ENCODE results near the gene WDPCP. TPM values are rescaled to one million over a fixed set of nuclear protein-coding genes. Genes with fewer than 3 reads are reported as not detected.
"Not testable (repeated sequence)": the region's sequence is repeated elsewhere in the genome, so short reads cannot be mapped to it uniquely, and the experiment has no call there.

Gene WDPCP
- total RNA-seq, 1 donor from 2014 or later = 11.8 TPM

DNA sequence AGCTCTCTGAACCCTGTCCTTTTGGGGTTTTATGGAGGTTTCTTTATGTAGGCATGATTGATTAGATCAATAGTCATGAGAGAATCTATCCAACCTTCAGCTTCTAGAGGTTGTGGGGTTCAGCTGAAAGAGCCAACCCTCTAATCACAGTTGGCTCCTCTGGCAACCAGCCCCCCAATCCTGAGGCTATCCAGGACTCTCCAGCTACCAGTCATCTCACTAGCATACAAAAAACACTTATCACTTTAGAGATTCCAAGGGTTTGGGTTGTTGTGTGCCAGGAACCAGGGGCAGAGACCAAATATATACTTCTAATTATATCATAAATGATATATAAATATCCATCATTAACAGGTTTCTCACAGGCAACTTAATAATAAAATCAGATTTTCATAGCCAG lies 11.7 kb downstream of the WDPCP start:
- H3K36me3 Mint-ChIP-seq = no peaks in the 10 kb centered on the region
- no peak overlapping the region for H3K4me3 Mint-ChIP-seq
- no peak for TF ChIP-seq CTCF (conservative IDR thresholded peaks at IDR 0.05)
- H3K27ac Mint-ChIP-seq = no peak overlapping the region
- no peaks in the 10 kb centered on the region for H3K4me1 Mint-ChIP-seq (ENCODE audit: unreplicated experiment)
- no peaks in the 10 kb centered on the region for H3K9me3 Mint-ChIP-seq
- DNase-seq (ENCODE audit: extremely low spot score, unreplicated experiment) = no peak
- H3K27me3 Mint-ChIP-seq = no peaks in the 10 kb centered on the region

DNA sequence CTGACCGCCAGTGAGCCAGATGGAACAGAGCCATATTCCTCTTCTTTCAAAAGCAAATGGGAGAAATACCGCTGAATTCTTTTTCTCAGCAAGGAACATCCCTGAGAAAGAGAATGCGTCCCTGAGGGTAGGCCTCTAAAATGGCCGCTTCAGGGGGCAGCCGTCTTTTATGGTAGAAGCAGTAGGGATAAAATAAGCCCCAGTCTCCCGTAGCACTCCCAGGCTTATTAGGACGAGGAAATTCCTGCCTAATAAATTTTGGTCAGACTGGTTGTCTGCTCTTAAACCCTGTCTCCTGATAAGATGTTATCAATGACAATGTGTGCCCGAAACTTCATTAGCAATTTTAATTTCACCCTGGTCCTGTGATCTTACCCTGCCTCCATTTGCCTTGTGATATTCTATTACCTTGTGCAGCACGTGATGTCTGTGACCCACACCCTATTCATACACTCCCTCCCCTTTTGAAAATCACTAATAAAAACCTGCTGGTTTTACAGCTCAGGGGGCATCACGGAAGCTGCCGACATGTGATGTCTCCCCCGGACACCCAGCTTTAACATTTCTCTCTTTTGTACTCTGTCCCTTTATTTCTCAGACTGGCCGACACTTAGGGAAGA lies 14.4 kb downstream of the WDPCP start:
- not testable (repeated sequence) for DNase-seq (ENCODE audit: extremely low spot score, unreplicated experiment); H3K4me1 Mint-ChIP-seq (ENCODE audit: unreplicated experiment); H3K36me3 Mint-ChIP-seq; H3K4me3 Mint-ChIP-seq; H3K27ac Mint-ChIP-seq; H3K27me3 Mint-ChIP-seq; H3K9me3 Mint-ChIP-seq

DNA sequence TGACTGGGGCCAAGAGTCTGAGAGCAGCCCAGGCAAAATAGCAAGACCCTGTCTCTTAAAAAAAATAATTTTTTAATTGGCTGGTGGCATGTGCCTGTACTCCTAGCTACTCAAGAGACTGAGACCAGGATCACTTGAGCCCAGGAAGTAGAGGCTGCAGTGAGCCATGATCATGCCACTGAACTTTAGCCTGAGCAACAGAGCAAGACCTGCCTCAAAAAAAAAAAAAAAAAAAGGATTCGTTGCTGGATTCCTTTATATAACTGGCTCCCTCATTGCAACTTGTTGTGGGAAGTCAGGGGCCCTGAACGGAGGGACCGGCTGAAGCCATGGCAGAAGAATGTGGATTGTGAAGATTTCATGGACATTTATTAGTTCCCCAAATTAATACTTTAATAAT lies 15.3 kb downstream of the WDPCP start:
- H3K27ac Mint-ChIP-seq; H3K27me3 Mint-ChIP-seq; H3K9me3 Mint-ChIP-seq; H3K36me3 Mint-ChIP-seq; DNase-seq (ENCODE audit: extremely low spot score, unreplicated experiment); H3K4me3 Mint-ChIP-seq; H3K4me1 Mint-ChIP-seq (ENCODE audit: unreplicated experiment): not testable (repeated sequence)

GRCh38 chr2:63572001-63572400 lies 16.3 kb downstream of the WDPCP start:
- TF ChIP-seq CTCF (conservative IDR thresholded peaks at IDR 0.05) = no peak
- Mint-ChIP-seq H3K36me3 (peaks cover 10% of the 10 kb centered on the region), H3K27me3 (no peaks in the 10 kb centered on the region), H3K4me3 (no peak overlapping the region), H3K4me1 (ENCODE audit: unreplicated experiment) (no peaks in the 10 kb centered on the region), H3K27ac (no peak overlapping the region), H3K9me3 (peaks cover 14% of the 10 kb centered on the region)
- DNase-seq (ENCODE audit: extremely low spot score, unreplicated experiment) = no peak

DNA sequence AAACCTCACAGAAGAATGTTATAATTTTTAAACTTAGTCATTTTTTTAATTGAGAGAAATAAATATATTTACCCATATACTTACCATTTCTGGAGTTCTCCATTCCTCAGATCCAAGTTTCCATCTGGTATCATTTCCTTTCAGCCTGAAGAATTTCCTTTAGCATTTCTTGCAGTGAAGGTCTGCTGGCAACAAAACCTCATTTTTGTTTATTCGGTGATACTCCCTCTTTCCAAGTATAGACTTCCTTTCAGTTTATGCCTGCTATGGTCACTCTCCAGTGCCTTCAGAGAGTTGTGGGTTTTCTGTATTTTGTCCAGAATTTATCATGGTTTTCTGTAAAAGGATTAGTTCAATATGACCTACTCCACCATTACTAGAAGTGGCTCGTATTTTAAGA lies 17.0 kb downstream of the WDPCP start:
- H3K9me3 Mint-ChIP-seq = peaks cover 14% of the 10 kb centered on the region
- peaks cover 11% of the 10 kb centered on the region for H3K36me3 Mint-ChIP-seq
- no peak for DNase-seq (ENCODE audit: extremely low spot score, unreplicated experiment)
- no peak overlapping the region for H3K4me3 Mint-ChIP-seq
- TF ChIP-seq CTCF (conservative IDR thresholded peaks at IDR 0.05) = no peak
- H3K4me1 Mint-ChIP-seq (ENCODE audit: unreplicated experiment) = no peaks in the 10 kb centered on the region
- H3K27me3 Mint-ChIP-seq = no peaks in the 10 kb centered on the region
- H3K27ac Mint-ChIP-seq = no peak overlapping the region

DNA sequence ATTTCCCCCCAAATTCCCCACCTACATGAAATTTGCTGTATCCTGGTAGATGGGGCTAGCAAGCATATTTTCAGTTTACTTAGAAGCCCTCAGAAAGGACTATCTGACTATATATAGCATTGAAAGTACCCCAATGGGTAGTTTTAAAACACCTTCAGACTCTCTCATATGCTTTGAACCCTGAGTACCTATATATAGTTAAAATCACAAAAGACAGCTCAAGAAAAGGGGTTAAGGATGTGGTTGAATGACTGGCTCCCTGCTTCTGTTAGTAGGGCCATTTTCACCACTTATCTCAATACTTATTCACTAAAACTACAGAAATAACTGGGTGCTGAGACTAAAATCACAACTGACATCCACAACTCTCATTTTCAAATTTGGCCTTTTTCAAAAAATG lies 18.5 kb downstream of the WDPCP start:
- Mint-ChIP-seq H3K9me3 (peaks cover 20% of the 10 kb centered on the region), H3K4me1 (ENCODE audit: unreplicated experiment) (no peaks in the 10 kb centered on the region), H3K27ac (no peak overlapping the region), H3K27me3 (no peaks in the 10 kb centered on the region), H3K4me3 (no peak overlapping the region), H3K36me3 (peaks cover 19% of the 10 kb centered on the region)
- no peak for TF ChIP-seq CTCF (conservative IDR thresholded peaks at IDR 0.05)
- no peak for DNase-seq (ENCODE audit: extremely low spot score, unreplicated experiment)

GRCh38 chr2:63562751-63563150 lies 25.5 kb downstream of the WDPCP start:
- TF ChIP-seq CTCF (conservative IDR thresholded peaks at IDR 0.05) = no peak
- no peak for DNase-seq (ENCODE audit: extremely low spot score, unreplicated experiment)
- Mint-ChIP-seq H3K27me3 (no peaks in the 10 kb centered on the region), H3K4me3 (no peak overlapping the region), H3K27ac (no peak overlapping the region), H3K9me3 (peaks cover 11% of the 10 kb centered on the region), H3K36me3 (peaks cover 25% of the 10 kb centered on the region), H3K4me1 (ENCODE audit: unreplicated experiment) (no peaks in the 10 kb centered on the region)

GRCh38 chr2:63558922-63559321 lies 29.4 kb downstream of the WDPCP start:
- H3K27ac Mint-ChIP-seq; DNase-seq (ENCODE audit: extremely low spot score, unreplicated experiment); H3K9me3 Mint-ChIP-seq; H3K27me3 Mint-ChIP-seq; H3K4me1 Mint-ChIP-seq (ENCODE audit: unreplicated experiment); H3K4me3 Mint-ChIP-seq: not testable (repeated sequence)
- H3K36me3 Mint-ChIP-seq = peaks cover 18% of the 10 kb centered on the region

DNA sequence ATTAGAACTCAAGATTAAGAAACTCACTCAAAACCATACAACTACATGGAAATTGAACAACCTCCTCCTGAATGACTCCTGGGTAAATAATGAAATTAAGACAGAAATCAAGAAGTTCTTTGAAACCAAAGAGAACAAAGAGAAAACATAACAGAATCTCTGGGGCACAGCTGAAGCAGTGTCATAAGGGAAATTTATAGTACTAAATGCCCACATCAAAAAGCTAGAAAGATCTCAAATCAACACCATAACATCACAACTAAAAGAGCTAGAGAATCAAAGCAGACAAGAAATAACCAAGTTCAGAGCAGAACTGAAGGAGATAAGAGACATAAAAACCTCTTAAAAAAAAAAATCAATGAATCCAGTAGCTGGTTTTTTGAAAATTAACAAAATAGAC lies 30.5 kb downstream of the WDPCP start:
- not testable (repeated sequence) for H3K9me3 Mint-ChIP-seq

More for the DNA sequence above, 30.5 kb downstream of the WDPCP start:
- H3K27ac Mint-ChIP-seq; DNase-seq (ENCODE audit: extremely low spot score, unreplicated experiment); H3K27me3 Mint-ChIP-seq; H3K4me1 Mint-ChIP-seq (ENCODE audit: unreplicated experiment); H3K4me3 Mint-ChIP-seq: not testable (repeated sequence)
- H3K36me3 Mint-ChIP-seq = peaks cover 18% of the 10 kb centered on the region
